ENCODE results near the gene GRXCR2.
"Not testable (repeated sequence)": the region's sequence is repeated elsewhere in the genome, so short reads cannot be mapped to it uniquely, and the experiment has no call there.

- TF ChIP-seq CTCF, EZH2phosphoT487 (IDR thresholded peaks at IDR 0.05): not testable (repeated sequence)
These were observed 18.6 kb upstream of the GRXCR2 start for GRCh38 chr5:145891378-145891777.
